Activated naive CD8-positive, alpha-beta T cell treated with anti-CD3 and anti-CD28 coated beads, Interleukin-2, amount 10 ng/mL, durations not matched to agents 7 days and 5 days (primary cell): ENCODE measurements around the gene CFAP251. TPM values are rescaled to one million over a fixed set of nuclear protein-coding genes. Genes with fewer than 3 reads are reported as not detected.

Experiments used
- ATAC-seq: fragments of 150-1000 bp; cut with Tn5 transposase; one replicate; pipeline ENCODE4 v1.10.0; 2021; ENCODE audit warnings: low read depth, moderate library complexity
- POLR2A ChIA-PET: fragments of 350-600 bp; sonication (Branson Sonifier 250); formaldehyde crosslinking; loops from one replicate; lab custom pipeline; 2021; ENCODE audit warnings: antibody characterized with exemption; lab: Charles Lee
- DNase-seq: peaks from one replicate; pipeline ENCODE4 v3.0.0; 2021
- H3K27ac Mint-ChIP-seq: one replicate; pipeline ENCODE4 v1.8.0; 2022; ENCODE audit warnings: mild to moderate bottlenecking, mixed read lengths
- H3K27me3 Mint-ChIP-seq: one replicate; pipeline ENCODE4 v1.8.0; 2022; ENCODE audit warnings: mild to moderate bottlenecking, moderate library complexity, mixed read lengths
- H3K36me3 Mint-ChIP-seq: one replicate; pipeline ENCODE4 v1.8.0; 2021; ENCODE audit warnings: mild to moderate bottlenecking, mixed read lengths
- H3K4me1 Mint-ChIP-seq: one replicate; pipeline ENCODE4 v1.8.0; 2021; ENCODE audit warnings: mixed read lengths
- H3K4me3 Mint-ChIP-seq: one replicate; pipeline ENCODE4 v1.8.0; 2022; ENCODE audit warnings: mild to moderate bottlenecking, moderate library complexity, mixed read lengths
- H3K9me3 Mint-ChIP-seq: one replicate; pipeline ENCODE4 v1.8.0; 2021; ENCODE audit warnings: mixed read lengths
- total RNA-seq, 2 experiments: library from RNA; stranded (reverse); gene quantifications; one replicate each; pipeline ENCODE4 v1.2.3, GENCODE V29; 2021

The CFAP251 gene
- total RNA-seq, 2 experiments from 2014 or later: 1.4 TPM

GRCh38 chr12:121939992-121940766 lies 21.8 kb downstream of the CFAP251 start:
- H3K36me3 Mint-ChIP-seq: peaks cover 3% of the 10 kb centered on the region
- no peak overlapping the region for H3K27ac Mint-ChIP-seq

GRCh38 chr12:121942145-121942718 lies 23.8 kb downstream of the CFAP251 start:
- peaks cover 3% of the 10 kb centered on the region for H3K36me3 Mint-ChIP-seq
- no peaks in the 10 kb centered on the region for H3K9me3 Mint-ChIP-seq
- peaks cover 11% of the 10 kb centered on the region for H3K4me1 Mint-ChIP-seq
- ATAC-seq (no peak), DNase-seq (no peak)
- H3K27me3 Mint-ChIP-seq: no peaks in the 10 kb centered on the region
- H3K27ac Mint-ChIP-seq: no peak overlapping the region
- POLR2A ChIA-PET: interaction anchor here (0.6 kb wide), 1 partner anchor 10 kb away, joined by 3 read pairs; no protein-coding TSS in a partner anchor
- H3K4me3 Mint-ChIP-seq: no peak overlapping the region

More at GRCh38 chr12:121939992-121940766, 21.8 kb downstream of the CFAP251 start:
- ATAC-seq (no peak), DNase-seq (no peak)
- Mint-ChIP-seq H3K27me3 (no peaks in the 10 kb centered on the region), H3K9me3 (no peaks in the 10 kb centered on the region), H3K4me3 (no peak overlapping the region), H3K4me1 (peaks cover 11% of the 10 kb centered on the region)
- POLR2A ChIA-PET: no interaction called here

GRCh38 chr12:121943926-121944325 lies 25.5 kb downstream of the CFAP251 start:
- no peak for ATAC-seq
- no peak for DNase-seq
- Mint-ChIP-seq H3K27me3 (no peaks in the 10 kb centered on the region), H3K36me3 (peaks cover 2% of the 10 kb centered on the region), H3K4me3 (no peak overlapping the region), H3K4me1 (peaks cover 5% of the 10 kb centered on the region), H3K9me3 (no peaks in the 10 kb centered on the region), H3K27ac (no peak overlapping the region)
- POLR2A ChIA-PET: no interaction called here

- Mint-ChIP-seq H3K27me3 (no peaks in the 10 kb centered on the region), H3K9me3 (no peaks in the 10 kb centered on the region), H3K27ac (no peak overlapping the region), H3K4me1 (no peaks in the 10 kb centered on the region), H3K36me3 (no peaks in the 10 kb centered on the region), H3K4me3 (no peak overlapping the region)
- POLR2A ChIA-PET: no interaction called here
- no peak for ATAC-seq
- no peak for DNase-seq
These were observed 28.1 kb downstream of the CFAP251 start for GRCh38 chr12:121946313-121947025.

- POLR2A ChIA-PET: no interaction called here
- Mint-ChIP-seq H3K9me3 (no peaks in the 10 kb centered on the region), H3K27ac (no peak overlapping the region), H3K4me1 (no peaks in the 10 kb centered on the region), H3K36me3 (no peaks in the 10 kb centered on the region), H3K4me3 (no peak overlapping the region), H3K27me3 (no peaks in the 10 kb centered on the region)
- no peak for ATAC-seq
- DNase-seq: no peak
These were observed 29.6 kb downstream of the CFAP251 start for GRCh38 chr12:121947981-121948380.

- ATAC-seq (no peak), DNase-seq (no peak)
- POLR2A ChIA-PET: no interaction called here
- Mint-ChIP-seq H3K4me3 (no peak overlapping the region), H3K27me3 (no peaks in the 10 kb centered on the region), H3K27ac (no peak overlapping the region), H3K4me1 (no peaks in the 10 kb centered on the region), H3K36me3 (no peaks in the 10 kb centered on the region), H3K9me3 (no peaks in the 10 kb centered on the region)
These were observed 31.4 kb downstream of the CFAP251 start for GRCh38 chr12:121949648-121950397.

- POLR2A ChIA-PET: no interaction called here
- DNase-seq: no peak
- Mint-ChIP-seq H3K4me3 (no peak overlapping the region), H3K9me3 (no peaks in the 10 kb centered on the region), H3K36me3 (no peaks in the 10 kb centered on the region), H3K27ac (no peak overlapping the region), H3K27me3 (no peaks in the 10 kb centered on the region), H3K4me1 (no peaks in the 10 kb centered on the region)
- no peak for ATAC-seq
These were observed 34.8 kb downstream of the CFAP251 start for GRCh38 chr12:121953117-121953692.

GRCh38 chr12:121953695-121954094 lies 35.3 kb downstream of the CFAP251 start:
- Mint-ChIP-seq H3K4me3 (no peak overlapping the region), H3K36me3 (no peaks in the 10 kb centered on the region), H3K4me1 (no peaks in the 10 kb centered on the region), H3K9me3 (no peaks in the 10 kb centered on the region), H3K27me3 (no peaks in the 10 kb centered on the region), H3K27ac (no peak overlapping the region)
- ATAC-seq (no peak), DNase-seq (no peak)
- POLR2A ChIA-PET: no interaction called here

GRCh38 chr12:121955258-121956237 lies 37.2 kb downstream of the CFAP251 start:
- Mint-ChIP-seq H3K27me3 (no peaks in the 10 kb centered on the region), H3K4me1 (no peaks in the 10 kb centered on the region), H3K27ac (no peak overlapping the region), H3K9me3 (no peaks in the 10 kb centered on the region), H3K36me3 (no peaks in the 10 kb centered on the region), H3K4me3 (no peak overlapping the region)
- ATAC-seq (no peak), DNase-seq (no peak)
- POLR2A ChIA-PET: no interaction called here

- no peak for ATAC-seq
- no peaks in the 10 kb centered on the region for H3K4me1 Mint-ChIP-seq
- no peaks in the 10 kb centered on the region for H3K9me3 Mint-ChIP-seq
- H3K27me3 Mint-ChIP-seq: peaks cover 2% of the 10 kb centered on the region
- H3K36me3 Mint-ChIP-seq: no peaks in the 10 kb centered on the region
- POLR2A ChIA-PET: interaction anchor here (0.6 kb wide), 1 partner anchor 99 kb away, joined by 3 read pairs; no protein-coding TSS in a partner anchor
- DNase-seq: no peak
- H3K4me3 Mint-ChIP-seq: no peak overlapping the region
- no peak overlapping the region for H3K27ac Mint-ChIP-seq
These were observed 39.6 kb downstream of the CFAP251 start for GRCh38 chr12:121957861-121958515.

GRCh38 chr12:121958541-121959240 lies 40.3 kb downstream of the CFAP251 start:
- Mint-ChIP-seq H3K27ac (no peak overlapping the region), H3K27me3 (peaks cover 2% of the 10 kb centered on the region), H3K36me3 (no peaks in the 10 kb centered on the region), H3K9me3 (no peaks in the 10 kb centered on the region), H3K4me1 (no peaks in the 10 kb centered on the region), H3K4me3 (no peak overlapping the region)
- POLR2A ChIA-PET: no interaction called here
- DNase-seq: no peak
- ATAC-seq: no peak
